HG02642 (cell line): ENCODE results near the gene AOAH.
"Not testable (repeated sequence)": the region's sequence is repeated elsewhere in the genome, so short reads cannot be mapped to it uniquely, and the experiment has no call there.

ENCODE experiments used
- ATAC-seq: cut with Tn5 transposase; IDR thresholded peaks from one replicate; pipeline ENCODE4 v1.9.1; 2021; ENCODE audit warnings: mild to moderate bottlenecking; ENCODE audit not compliant: unreplicated experiment, poor library complexity

Gene AOAH

DNA sequence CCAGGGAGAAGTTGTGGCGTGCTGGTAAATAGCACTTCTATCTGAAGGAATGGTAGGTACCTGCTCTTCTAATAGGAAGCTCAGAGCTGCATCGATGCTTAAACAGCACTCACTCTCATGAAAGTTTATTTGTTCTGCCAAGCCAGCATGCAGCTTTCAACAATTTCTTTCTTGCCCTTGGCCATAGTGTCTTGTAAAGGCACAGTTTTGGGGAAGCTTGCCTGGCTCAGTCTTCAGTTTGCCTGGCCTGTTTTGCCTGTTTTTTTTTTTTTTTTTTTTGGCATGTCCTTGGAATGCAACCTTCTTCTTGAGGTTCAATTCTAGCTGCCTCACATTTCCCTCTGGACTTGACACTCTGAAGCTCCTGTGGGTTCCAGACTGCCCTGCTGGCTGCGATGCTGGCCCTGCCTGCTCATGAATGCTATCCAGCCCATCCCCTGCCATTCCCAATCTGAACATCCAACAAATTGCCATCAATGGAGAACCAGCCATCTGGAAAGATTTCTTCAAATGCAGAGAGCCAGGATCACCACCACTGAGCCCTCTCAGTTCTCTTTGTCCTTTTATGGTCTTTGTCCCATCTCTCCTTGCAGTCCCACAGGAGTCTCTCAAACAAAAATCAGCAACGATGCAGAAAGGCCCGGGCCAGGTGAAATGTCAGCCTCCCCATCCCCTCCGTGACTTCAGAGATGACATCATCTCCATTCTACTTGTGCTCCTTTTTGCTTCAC lies 200.8 kb downstream of the AOAH start:
- ATAC-seq = no peak

- no peak for ATAC-seq
These were observed 201.8 kb downstream of the AOAH start for GRCh38 chr7:36522453-36523007.

DNA sequence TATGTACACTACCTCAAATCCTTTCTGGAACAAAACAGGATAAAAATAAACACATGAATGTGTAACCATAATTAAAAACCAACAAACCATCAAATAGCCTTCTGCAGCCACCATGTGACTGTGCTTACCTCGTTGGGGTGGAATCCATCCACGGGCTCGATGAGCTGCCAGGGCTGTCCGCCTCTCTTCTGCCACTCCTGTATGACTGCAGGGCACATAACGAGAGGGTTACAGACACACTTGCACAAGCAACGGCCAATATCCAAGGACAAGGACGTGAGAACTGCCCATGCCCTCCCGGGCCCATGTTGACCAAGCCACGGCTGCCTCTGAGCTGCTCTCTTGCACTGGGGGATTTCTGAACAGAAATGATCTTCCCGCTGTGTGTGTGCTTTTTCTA lies 202.4 kb downstream of the AOAH start:
- ATAC-seq = no peak

GRCh38 chr7:36521133-36521532 lies 203.2 kb downstream of the AOAH start:
- no peak for ATAC-seq

DNA sequence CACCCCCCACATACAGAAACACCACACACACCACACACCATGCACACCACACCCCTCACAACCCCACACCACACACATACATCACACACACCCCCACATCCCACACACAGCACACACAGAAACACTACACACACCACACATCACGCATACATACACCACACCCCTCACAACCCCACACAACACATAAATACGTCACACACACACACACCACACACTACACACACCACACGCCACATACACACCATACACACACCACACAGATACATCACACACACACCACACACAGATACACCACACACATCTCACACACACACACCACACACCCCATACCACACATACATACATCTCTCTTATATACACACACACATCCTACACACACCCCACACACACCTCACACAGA lies 208.4 kb downstream of the AOAH start:
- no peak for ATAC-seq

DNA sequence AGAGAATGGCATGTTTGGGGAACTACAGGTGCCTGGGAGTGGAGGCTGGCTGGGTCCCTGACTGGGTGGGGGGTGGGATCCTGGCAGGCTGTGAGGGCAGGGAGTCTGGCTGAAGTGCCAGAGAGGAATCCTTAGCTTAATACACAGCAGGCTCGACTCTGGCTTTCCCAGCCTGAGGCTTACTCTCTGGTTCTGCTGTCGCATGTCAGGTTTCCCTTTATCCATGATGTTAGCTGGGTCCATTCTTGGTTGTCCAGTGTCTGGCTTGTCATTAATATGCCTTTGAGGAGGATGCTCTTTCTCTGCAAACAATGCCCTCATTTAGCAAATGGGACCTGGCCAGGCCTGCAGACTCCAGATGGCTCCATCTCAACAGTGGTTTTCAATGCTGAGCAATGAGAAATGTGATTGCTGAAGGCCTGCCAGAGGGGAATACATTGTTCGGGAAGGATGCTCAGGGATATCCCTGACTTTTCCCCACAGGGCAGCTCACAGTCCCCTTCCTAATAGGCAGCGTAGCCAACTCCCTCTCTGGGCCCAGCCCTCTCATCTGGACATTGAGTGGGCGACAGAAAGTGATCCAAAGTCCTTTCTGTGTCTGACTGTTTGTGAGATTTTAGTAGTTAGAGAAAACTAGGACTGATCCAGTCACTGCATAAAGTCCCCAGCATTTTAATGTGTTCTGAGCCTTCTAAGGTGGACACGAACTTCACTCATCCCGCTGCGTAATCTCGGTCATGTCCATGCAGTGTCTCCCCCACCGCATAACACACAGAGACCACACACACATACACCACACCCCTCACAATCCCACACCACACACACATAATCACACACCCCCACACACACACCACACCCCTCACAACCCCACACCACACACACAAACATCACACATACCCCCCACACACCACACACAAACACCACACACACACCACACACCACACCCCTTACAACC lies 209.7 kb downstream of the AOAH start:
- ATAC-seq = no peak

GRCh38 chr7:36513393-36513792 lies 210.9 kb downstream of the AOAH start:
- ATAC-seq = no peak

DNA sequence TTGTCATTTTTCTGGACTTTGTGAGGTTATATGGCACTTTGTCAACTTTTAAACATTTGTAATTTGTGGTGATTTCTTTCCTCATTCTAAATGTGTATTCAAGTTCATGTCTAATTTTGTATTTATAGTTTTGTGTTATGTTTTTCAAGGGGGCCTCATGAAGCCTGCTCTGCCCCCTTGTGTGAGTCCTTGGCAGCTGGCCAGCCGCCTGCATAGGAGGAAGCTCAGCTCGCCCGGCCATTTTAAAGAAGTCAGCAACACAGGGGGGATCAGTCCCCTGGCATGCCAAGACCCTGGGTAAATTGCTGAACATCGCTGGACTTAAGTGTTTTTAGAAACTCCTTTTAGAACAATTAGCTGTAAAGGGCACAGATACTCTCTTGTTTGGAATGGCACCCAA lies 211.7 kb downstream of the AOAH start:
- no peak for ATAC-seq

GRCh38 chr7:36509962-36510361 lies 214.3 kb downstream of the AOAH start:
- no peak for ATAC-seq

GRCh38 chr7:36507475-36508440 lies 216.5 kb downstream of the AOAH start:
- no peak for ATAC-seq

DNA sequence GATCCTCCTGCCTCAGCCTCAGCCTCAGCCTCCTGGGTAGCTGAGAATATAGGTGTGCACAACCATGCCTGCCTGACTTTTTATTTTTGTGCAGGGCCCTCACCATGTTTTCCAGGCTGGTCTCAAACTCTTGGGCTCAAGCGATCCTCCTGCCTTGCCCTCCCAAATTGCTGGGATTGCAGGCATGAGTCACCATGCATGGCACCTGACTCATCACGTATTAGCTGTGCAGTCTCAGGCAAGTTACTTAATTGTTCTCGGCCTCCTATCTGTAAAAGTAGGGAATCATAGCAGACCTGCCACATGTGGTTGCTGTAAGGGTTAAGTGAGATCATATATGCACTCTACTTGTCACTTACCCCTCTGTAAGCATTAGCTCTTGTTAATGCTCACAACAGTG lies 217.5 kb downstream of the AOAH start:
- ATAC-seq = no peak

DNA sequence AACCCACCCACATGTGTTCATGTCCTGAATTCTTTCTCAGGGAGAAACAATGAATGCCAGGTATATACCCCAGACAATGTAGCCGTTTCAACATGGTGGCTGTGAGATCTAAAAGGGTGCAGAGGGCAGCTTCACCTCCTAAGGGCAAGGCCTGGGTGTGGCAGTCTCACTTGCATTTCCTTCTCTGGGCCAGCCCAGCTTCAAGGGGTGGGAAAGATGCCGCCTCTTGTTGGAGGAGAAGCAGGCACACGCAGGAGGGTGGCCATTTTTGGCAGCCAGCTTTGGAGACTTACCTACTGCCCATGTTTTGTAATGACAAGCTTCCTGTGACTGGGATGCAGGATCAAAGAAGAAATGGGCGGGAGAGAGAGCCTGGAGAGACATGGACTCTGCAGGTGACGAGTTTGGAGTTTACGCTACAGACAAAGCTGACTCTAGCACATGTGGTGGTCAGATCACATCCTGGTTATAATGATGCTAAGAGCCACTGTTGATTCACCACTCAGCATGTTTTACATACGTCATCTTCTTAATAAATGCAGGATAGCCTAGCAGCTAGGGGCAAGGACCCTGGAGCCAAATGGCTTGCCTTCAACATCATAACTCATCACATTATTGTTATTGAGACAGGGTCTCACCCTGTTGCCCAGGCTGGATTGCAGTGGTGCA lies 218.0 kb downstream of the AOAH start:
- ATAC-seq = no peak

- ATAC-seq = not testable (repeated sequence)
These were observed 219.7 kb downstream of the AOAH start for GRCh38 chr7:36504617-36505016.

GRCh38 chr7:36504216-36504615 lies 220.1 kb downstream of the AOAH start:
- not testable (repeated sequence) for ATAC-seq

GRCh38 chr7:36497775-36498174 lies 226.5 kb downstream of the AOAH start:
- ATAC-seq = no peak

DNA sequence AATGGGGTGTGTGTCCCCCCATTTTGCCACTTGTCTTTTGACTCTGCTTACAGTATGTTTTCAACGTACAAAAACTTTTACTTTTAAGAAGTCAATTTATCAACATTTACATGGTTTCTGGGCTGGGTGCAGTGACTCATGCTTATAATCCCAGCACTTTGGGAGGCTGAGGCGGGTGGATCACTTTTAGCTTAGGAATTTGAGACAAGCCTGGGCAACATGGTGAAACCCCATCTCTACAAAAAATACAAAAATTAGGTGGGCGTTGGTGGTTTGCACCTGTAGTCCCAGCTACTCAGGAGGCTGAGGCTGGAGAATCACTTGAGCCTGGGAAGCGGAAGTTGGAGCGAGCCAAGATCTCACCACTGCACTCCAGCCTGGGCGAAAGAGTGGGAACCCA lies 227.1 kb downstream of the AOAH start:
- ATAC-seq = not testable (repeated sequence)

DNA sequence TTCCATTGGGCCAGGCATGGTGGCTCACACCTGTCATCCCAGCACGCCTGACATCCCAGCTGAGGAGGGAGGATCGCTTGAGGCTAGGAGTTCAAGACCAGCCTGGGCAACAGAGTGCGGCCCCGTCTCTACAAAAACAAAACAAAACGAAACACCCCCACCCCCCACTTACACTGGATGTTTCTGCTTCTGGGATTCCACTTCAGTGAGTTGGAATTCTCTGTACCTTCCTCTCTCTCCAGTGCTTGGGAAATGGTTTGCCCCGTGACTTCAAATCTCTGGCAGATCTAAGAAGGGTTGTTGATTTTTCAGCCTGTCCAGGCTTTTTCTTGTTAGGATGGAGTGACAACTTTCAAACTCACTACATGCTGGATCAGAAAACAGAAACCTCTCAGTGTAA lies 227.7 kb downstream of the AOAH start:
- no peak for ATAC-seq

- no peak for ATAC-seq
These were observed 233.0 kb downstream of the AOAH start for GRCh38 chr7:36491317-36491716.

DNA sequence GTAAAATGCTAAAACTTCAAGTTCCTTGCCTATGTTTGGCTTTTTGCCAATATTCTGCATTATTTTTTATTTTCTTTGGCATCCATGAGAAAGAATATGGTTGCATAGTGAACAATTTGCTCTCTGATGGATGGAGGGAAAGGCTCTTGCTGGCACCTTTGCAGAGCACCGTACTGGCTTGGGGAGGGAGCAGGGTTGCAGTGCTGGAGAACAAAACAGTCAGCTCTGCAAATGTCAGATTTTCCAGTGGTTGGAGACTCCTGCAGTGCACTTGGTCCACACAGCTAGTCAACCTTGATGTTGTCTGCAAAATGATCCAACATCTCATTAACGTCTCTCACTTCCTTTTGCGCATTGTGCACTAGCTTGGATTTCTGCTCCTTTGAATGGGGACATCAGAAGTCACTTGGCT lies 233.9 kb downstream of the AOAH start:
- no peak for ATAC-seq
